IMR-90 (cell line): Measurements from ENCODE around the gene NPTN. TPM values are rescaled to one million over a fixed set of nuclear protein-coding genes. Genes with fewer than 3 reads are reported as not detected.

Experiments
- ATAC-seq: fragments of 200-7000 bp; cut with Tn5 transposase; 2 replicates; pipeline ENCODE4 v1.9.1; 2020; ENCODE audit warnings: low read depth, mild to moderate bottlenecking, moderate library complexity
- BruUV-seq: library from RNA; stranded (reverse); fragments of 400-500 nt; replicated peaks from 2 replicates; lab custom pipeline; 2021; lab: Mats Ljungman, UMichigan
- CTCF ChIA-PET: fragments of 300-600 bp; formaldehyde crosslinking; extraction: SDS; loops from one replicate; lab custom pipeline; 2021; ENCODE audit warnings: antibody characterized with exemption; lab: Yijun Ruan, JAX
- POLR2A ChIA-PET: fragments of 300-600 bp; sonication (Branson Sonifier 250); formaldehyde crosslinking; loops from one replicate; lab custom pipeline; 2022; ENCODE audit warnings: antibody characterized with exemption; ENCODE audit not compliant: unreplicated experiment; lab: Charles Lee
- DNase-seq: peaks from one replicate; pipeline ENCODE4 v3.0.0; 2013
- H2AFZ ChIP-seq: replicated peaks from 2 replicates; pipeline ENCODE3; 2013; ENCODE audit warnings: low read length, mild to moderate bottlenecking; ENCODE audit not compliant: poor library complexity
- H2AK5ac ChIP-seq: 2 replicates; pipeline ENCODE4 v1.6.1; 2013; ENCODE audit warnings: low read depth, low read length, inconsistent platforms
- H2AK9ac ChIP-seq: replicated peaks from 2 replicates; pipeline ENCODE3; 2013; ENCODE audit warnings: mild to moderate bottlenecking, low read depth, low read length, moderate library complexity; ENCODE audit not compliant: poor library complexity
- H2BK120ac ChIP-seq: 2 replicates; pipeline ENCODE4 v1.6.1; 2013; ENCODE audit warnings: low read depth, low read length, inconsistent platforms
- H2BK15ac ChIP-seq: 3 replicates; pipeline ENCODE4 v1.6.1; 2013; ENCODE audit warnings: low read depth, low read length, inconsistent platforms
- H2BK20ac ChIP-seq: 2 replicates; pipeline ENCODE4 v1.6.1; 2013; ENCODE audit warnings: low read depth, mild to moderate bottlenecking, inconsistent platforms, low read length, moderate library complexity
- H2BK5ac ChIP-seq: 2 replicates; pipeline ENCODE4 v1.6.1; 2013; ENCODE audit warnings: mild to moderate bottlenecking, low read depth, low read length, inconsistent platforms; ENCODE audit not compliant: poor library complexity, severe bottlenecking
- H3K14ac ChIP-seq: replicated peaks from 2 replicates; pipeline ENCODE4 v1.6.1; 2013; ENCODE audit warnings: low read depth, low read length, inconsistent platforms
- H3K18ac ChIP-seq: 2 replicates; pipeline ENCODE4 v1.6.1; 2013; ENCODE audit warnings: low read depth, low read length, control low read depth
- H3K23ac ChIP-seq: 2 replicates; pipeline ENCODE4 v1.6.1; 2013; ENCODE audit warnings: low read depth, low read length, inconsistent platforms
- H3K27ac ChIP-seq: 2 replicates; pipeline ENCODE4 v1.5.1; 2013; ENCODE audit warnings: mild to moderate bottlenecking, control low read depth, low read length; ENCODE audit not compliant: insufficient read depth
- H3K27me3 ChIP-seq: 2 replicates; pipeline ENCODE4 v1.6.1; 2013; ENCODE audit warnings: low read length; ENCODE audit not compliant: control insufficient read depth, insufficient read depth
- H3K36me3 ChIP-seq: 2 replicates; pipeline ENCODE4 v1.6.1; 2013; ENCODE audit warnings: low read length, mixed read lengths; ENCODE audit not compliant: control insufficient read depth, insufficient read depth
- H3K4ac ChIP-seq: 2 replicates; pipeline ENCODE4 v1.6.1; 2013; ENCODE audit warnings: low read depth, low read length, inconsistent platforms
- H3K4me1 ChIP-seq: 2 replicates; pipeline ENCODE4 v1.6.1; 2013; ENCODE audit warnings: low read length, mixed read lengths; ENCODE audit not compliant: control insufficient read depth, insufficient read depth
- H3K4me2 ChIP-seq: 2 replicates; pipeline ENCODE4 v1.6.1; 2013; ENCODE audit warnings: low read depth, mild to moderate bottlenecking, control low read depth, low read length, moderate library complexity
- H3K4me3 ChIP-seq: 2 replicates; pipeline ENCODE4 v1.5.1; 2013; ENCODE audit warnings: low read depth, mild to moderate bottlenecking, control low read depth, low read length, moderate library complexity; ENCODE audit not compliant: insufficient read depth
- H3K56ac ChIP-seq: 2 replicates; pipeline ENCODE4 v1.6.1; 2013; ENCODE audit warnings: low read length, inconsistent platforms; ENCODE audit not compliant: insufficient read depth; ENCODE audit errors: extremely low read depth
- H3K79me1 ChIP-seq, 2 experiments: 2 replicates each; pipeline ENCODE4 v1.6.1; 2013; ENCODE audit warnings: low read length in 2 of 2, inconsistent platforms in 1 of 2, low read depth in 1 of 2
- H3K9ac ChIP-seq: 2 replicates; pipeline ENCODE4 v1.6.1; 2013; ENCODE audit warnings: low read depth, low read length, control low read depth
- H3K9me1 ChIP-seq: 2 replicates; pipeline ENCODE4 v1.6.1; 2013; ENCODE audit warnings: low read length, inconsistent platforms; ENCODE audit not compliant: insufficient read depth
- H3K9me3 ChIP-seq: 2 replicates; pipeline ENCODE4 v1.6.1; 2013; ENCODE audit warnings: low read length; ENCODE audit not compliant: control insufficient read depth, insufficient read depth
- H4K20me1 ChIP-seq: 2 replicates; pipeline ENCODE4 v1.6.1; 2013; ENCODE audit warnings: low read length, inconsistent platforms; ENCODE audit not compliant: insufficient read depth
- H4K5ac ChIP-seq: 2 replicates; pipeline ENCODE4 v1.6.1; 2013; ENCODE audit warnings: mild to moderate bottlenecking, low read depth, low read length, control low read depth
- H4K8ac ChIP-seq, 2 experiments: 2 replicates each; pipeline ENCODE4 v1.6.1; 2013; ENCODE audit warnings: low read depth in 2 of 2, low read length in 2 of 2, control low read depth in 1 of 2, inconsistent platforms in 1 of 2
- H4K91ac ChIP-seq: 2 replicates; pipeline ENCODE4 v1.6.1; 2013; ENCODE audit warnings: low read depth, low read length, inconsistent platforms; ENCODE audit not compliant: insufficient read depth
- BHLHE40 ChIP-seq: fragments of 150-350 bp; IDR thresholded peaks from 2 replicates; pipeline ENCODE4 v1.6.1; 2016; ENCODE audit warnings: mild to moderate bottlenecking, low read depth, low read length
- CEBPB ChIP-seq: IDR thresholded peaks from 2 replicates; pipeline ENCODE4 v1.6.1; 2012; ENCODE audit warnings: low read depth, low read length, improper control_type of control experiment
- CHD1 ChIP-seq: IDR thresholded peaks from 2 replicates; pipeline ENCODE4 v1.6.1; 2012; ENCODE audit warnings: low read depth, low read length, improper control_type of control experiment
- CTCF ChIP-seq: conservative IDR thresholded peaks from 2 replicates; pipeline ENCODE4 v1.5.1; 2012; ENCODE audit warnings: mild to moderate bottlenecking, low read depth, low read length, improper control_type of control experiment
- ELK1 ChIP-seq: fragments of 150-350 bp; IDR thresholded peaks from 2 replicates; pipeline ENCODE4 v1.6.1; 2016; ENCODE audit warnings: low read depth, mild to moderate bottlenecking, low read length, moderate library complexity, borderline replicate concordance
- FOS ChIP-seq: fragments of 150-350 bp; IDR thresholded peaks from 2 replicates; pipeline ENCODE4 v1.6.1; 2016; ENCODE audit warnings: low read depth, low read length
- MAFK ChIP-seq: IDR thresholded peaks from 2 replicates; pipeline ENCODE4 v1.6.1; 2012; ENCODE audit warnings: low read depth, low read length, improper control_type of control experiment
- MAZ ChIP-seq: IDR thresholded peaks from 2 replicates; pipeline ENCODE4 v1.6.1; 2012; ENCODE audit warnings: low read depth, mild to moderate bottlenecking, low read length, improper control_type of control experiment, moderate library complexity, borderline replicate concordance
- MXI1 ChIP-seq: IDR thresholded peaks from 2 replicates; pipeline ENCODE4 v1.6.1; 2012; ENCODE audit warnings: low read depth, mild to moderate bottlenecking, low read length, moderate library complexity, borderline replicate concordance
- NFE2L2 ChIP-seq: fragments of 150-350 bp; IDR thresholded peaks from 2 replicates; pipeline ENCODE4 v1.6.1; 2016; ENCODE audit warnings: low read depth, mild to moderate bottlenecking, low read length
- POLR2A ChIP-seq: IDR thresholded peaks from 2 replicates; pipeline ENCODE4 v1.6.1; 2012; ENCODE audit warnings: mild to moderate bottlenecking, low read depth, low read length
- RAD21 ChIP-seq: IDR thresholded peaks from 2 replicates; pipeline ENCODE4 v1.6.1; 2012; ENCODE audit warnings: low read length, improper control_type of control experiment
- RCOR1 ChIP-seq: IDR thresholded peaks from 2 replicates; pipeline ENCODE4 v1.6.1; 2012; ENCODE audit warnings: mild to moderate bottlenecking, low read length, improper control_type of control experiment; ENCODE audit not compliant: insufficient replicate concordance
- RFX5 ChIP-seq: IDR thresholded peaks from 2 replicates; pipeline ENCODE4 v1.8.0; 2012; ENCODE audit warnings: low read depth, mild to moderate bottlenecking, low read length, moderate library complexity
- SMC3 ChIP-seq: fragments of 150-350 bp; IDR thresholded peaks from 2 replicates; pipeline ENCODE4 v1.6.1; 2016; ENCODE audit warnings: low read depth, mild to moderate bottlenecking, antibody characterized with exemption, low read length, moderate library complexity
- USF2 ChIP-seq: fragments of 150-350 bp; IDR thresholded peaks from 2 replicates; pipeline ENCODE4 v1.6.1; 2017; ENCODE audit warnings: mild to moderate bottlenecking, antibody characterized with exemption, low read length, low read depth
- WGBS, 2 experiments: methylation state at CpG; one replicate each; pipeline versions ENCODE4 v1.1.5 to v1.1.7; 2013; ENCODE audit warnings: missing lambda C conversion rate in 2 of 2; ENCODE audit not compliant: insufficient read length in 1 of 2; ENCODE audit errors: extremely low coverage in 2 of 2; 5-methylcytosine and 5-hydroxymethylcytosine counted together
- dilution Hi-C: fragments of 300-500 bp; cut with HindIII; formaldehyde crosslinking; loops from one replicate; pipeline ENCODE4 v1.14.3; 2018; ENCODE audit warnings: low sequenced_read_pairs; ENCODE audit not compliant: unreplicated experiment
- in situ Hi-C: fragments of 300-500 bp; cut with MboI; formaldehyde crosslinking; loops from 3 replicates; pipeline ENCODE4 v1.14.3; 2019; ENCODE audit warnings: low sequenced_read_pairs, inconsistent platforms, mixed read lengths
- intact Hi-C: fragments of 100-400 bp; cut with micrococcal nuclease; formaldehyde crosslinking; loops from 2 replicates; pipeline ENCODE4 v1.10.0; 2022
- polyA plus RNA-seq, 3 experiments: library from polyadenylated mRNA; depleted of rRNA; stranded (reverse); fragments of >200 nt; gene quantifications; 2 replicates each; pipeline ENCODE4 v1.2.3, GENCODE V29; 2012; ENCODE audit warnings: low replicate concordance in 1 of 3
- total RNA-seq: library from RNA; depleted of rRNA; stranded (reverse); fragments of >200 nt; gene quantifications from 2 replicates; pipeline ENCODE4 v1.2.3, GENCODE V29; 2012

NPTN gene
- total and polyA plus RNA-seq, 2 of the 4 experiments (the other 2 are of a cell fraction) = 171 to 329 TPM

- Histone ChIP-seq H2BK15ac (no peak overlapping the region), H3K4ac (no peak overlapping the region), H3K4me1 (peaks cover 3% of the 10 kb centered on the region; the same call in 1 of the 2 replicates), H3K9me1 (peaks cover 4% of the 10 kb centered on the region; the same call in 1 of the 2 replicates), H3K4me2 (no peak overlapping the region), H4K91ac (no peak overlapping the region), H3K9ac (no peak overlapping the region), H3K14ac (no peak overlapping the region), H3K56ac (no peak overlapping the region), H3K36me3 (no peaks in the 10 kb centered on the region), H3K79me1 (peaks cover under 1 to 8% of the 10 kb centered on the region in 2 experiments; a peak in 2 of 4 replicates), H3K9me3 (no peaks in the 10 kb centered on the region), H4K20me1 (peaks cover 5% of the 10 kb centered on the region; the same call in 1 of the 2 replicates), H2BK5ac (no peak overlapping the region), H3K4me3 (no peak overlapping the region), H3K18ac (no peak overlapping the region), H2AK5ac (no peak overlapping the region), H2BK20ac (no peak overlapping the region), H2AK9ac (no peak overlapping the region), H3K23ac (no peak overlapping the region), H3K27me3 (peaks cover 10% of the 10 kb centered on the region), H3K27ac (no peak overlapping the region), H2BK120ac (no peak overlapping the region), H2AFZ (no peak overlapping the region), H4K8ac (no peak overlapping the region), H4K5ac (no peak overlapping the region)
- ChIA-PET POLR2A (no interaction called here), CTCF (no interaction called here)
- dilution Hi-C loops = no loop called here
- ATAC-seq (no peak), DNase-seq (no peak)
- no TSS peak for BruUV-seq
- in situ Hi-C loops = no loop called here
- TF ChIP-seq BHLHE40 = no peak
- TF ChIP-seq NFE2L2 = no peak
- TF ChIP-seq SMC3 = no peak
- no peak for TF ChIP-seq MXI1
- no peak for TF ChIP-seq FOS
- no peak for TF ChIP-seq USF2
- no peak for TF ChIP-seq RAD21
- no peak for TF ChIP-seq RFX5
- no peak for TF ChIP-seq CHD1
- TF ChIP-seq POLR2A = no peak
- no peak for TF ChIP-seq ELK1
- TF ChIP-seq CTCF = no peak
- TF ChIP-seq CEBPB = no peak
- no peak for TF ChIP-seq MAFK
- TF ChIP-seq RCOR1 = no peak
- no peak for TF ChIP-seq MAZ
- no CpG with 5 or more reads among the region's 2 CpGs for WGBS, 2 experiments
- intact Hi-C loops = loop anchor here (5.0 kb wide), 1 partner anchor 43 kb away; no protein-coding TSS in a partner anchor
Observed at GRCh38 chr15:73680549-73680948, 47.4 kb upstream of the NPTN start.
